Measurements from ENCODE around the gene ACBD5. TPM values are rescaled to one million over a fixed set of nuclear protein-coding genes. Genes with fewer than 3 reads are reported as not detected.
"Not testable (repeated sequence)": the region's sequence is repeated elsewhere in the genome, so short reads cannot be mapped to it uniquely, and the experiment has no call there.

The ACBD5 gene
- total RNA-seq, 2 experiments from 2014 or later, result 20.6 to 24.9 TPM

- ATAC-seq; H3K27me3 Mint-ChIP-seq (ENCODE audit: low read depth); H3K4me3 Mint-ChIP-seq; H3K9me3 Mint-ChIP-seq (ENCODE audit: insufficient read depth); DNase-seq; H3K27ac Mint-ChIP-seq: not testable (repeated sequence)
- Mint-ChIP-seq H3K36me3 (ENCODE audit: low read depth) (peaks cover 16% of the 10 kb centered on the region), H3K4me1 (ENCODE audit: low read depth) (peaks cover 11% of the 10 kb centered on the region)
- ChIA-PET POLR2A (interaction anchor here (0.7 to 1.7 kb wide), 2 partner anchors 83 to 540 kb away, joined by 3 to 6 read pairs; partner anchors contain the start of gene YME1L1), CTCF (interaction anchor here (0.7 to 0.9 kb wide), 2 partner anchors 11 to 13 kb away, joined by 3 to 4 read pairs; no protein-coding TSS in a partner anchor)
Observed at GRCh38 chr10:27236589-27237128, 3.9 kb downstream of the ACBD5 start.

DNA sequence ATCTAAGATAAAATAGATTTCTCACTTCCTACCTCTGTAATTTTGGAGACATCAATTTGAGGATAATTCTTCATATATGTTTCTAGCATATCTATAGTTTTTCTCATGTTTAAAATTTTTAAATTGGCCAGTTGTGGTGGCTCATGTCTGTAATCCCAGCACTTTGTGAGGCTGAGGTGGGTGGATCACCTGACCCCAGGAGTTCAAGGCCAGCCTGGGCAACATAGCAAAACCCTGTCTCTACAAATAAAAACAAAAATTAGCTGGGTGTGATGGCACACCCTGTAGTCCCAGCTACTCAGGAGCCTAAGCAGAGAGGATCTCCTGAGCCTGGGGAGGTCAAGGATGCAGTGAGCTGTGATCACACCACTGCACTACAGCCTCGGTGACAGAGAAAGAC lies 4.9 kb downstream of the ACBD5 start:
- ATAC-seq, result no peak
- ChIA-PET CTCF (interaction anchor here (0.7 to 1.5 kb wide), 3 partner anchors 10 to 17 kb away, joined by 3 to 16 read pairs (median 4); no protein-coding TSS in a partner anchor), POLR2A (interaction anchor here (0.7 to 1.7 kb wide), 2 partner anchors 82 to 539 kb away, joined by 3 to 6 read pairs; partner anchors contain the start of gene YME1L1)
- H3K27me3 Mint-ChIP-seq (ENCODE audit: low read depth), result no peaks in the 10 kb centered on the region
- H3K4me3 Mint-ChIP-seq, result no peak overlapping the region
- no peak overlapping the region for H3K27ac Mint-ChIP-seq
- no peak for DNase-seq
- H3K36me3 Mint-ChIP-seq (ENCODE audit: low read depth), result peaks cover 22% of the 10 kb centered on the region
- no peaks in the 10 kb centered on the region for H3K9me3 Mint-ChIP-seq (ENCODE audit: insufficient read depth)
- peaks cover 7% of the 10 kb centered on the region for H3K4me1 Mint-ChIP-seq (ENCODE audit: low read depth)

DNA sequence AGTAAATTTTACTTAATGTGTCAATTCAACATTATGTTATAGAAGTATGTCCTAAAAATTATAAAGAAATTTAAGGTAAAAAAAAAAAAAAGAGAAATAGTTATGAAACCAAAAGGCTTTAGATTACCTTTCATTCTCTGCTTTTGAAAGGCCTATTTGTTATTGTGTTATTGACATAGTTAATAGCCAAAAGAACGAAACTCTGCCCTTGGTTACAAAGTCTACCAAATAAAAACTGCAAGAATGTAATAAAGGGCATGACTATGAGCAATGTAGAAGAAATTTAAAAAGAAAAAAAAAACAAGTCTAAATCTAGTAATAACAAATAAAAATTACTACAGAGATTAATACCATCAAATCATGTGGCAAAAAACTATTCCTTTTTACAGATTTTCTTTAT lies 10.6 kb downstream of the ACBD5 start:
- H3K36me3 Mint-ChIP-seq (ENCODE audit: low read depth), result peaks cover 30% of the 10 kb centered on the region
- DNase-seq (no peak), ATAC-seq (no peak)
- H3K4me1 Mint-ChIP-seq (ENCODE audit: low read depth), result peaks cover 19% of the 10 kb centered on the region
- no peaks in the 10 kb centered on the region for H3K27me3 Mint-ChIP-seq (ENCODE audit: low read depth)
- POLR2A ChIA-PET, result interaction anchor here (1.8 kb wide), 1 partner anchor 10 kb away, joined by 6 read pairs; no protein-coding TSS in a partner anchor
- no peak overlapping the region for H3K27ac Mint-ChIP-seq
- H3K4me3 Mint-ChIP-seq, result no peak overlapping the region
- no peaks in the 10 kb centered on the region for H3K9me3 Mint-ChIP-seq (ENCODE audit: insufficient read depth)
- CTCF ChIA-PET, result interaction anchor here (0.8 kb wide), 1 partner anchor 55 kb away, joined by 3 read pairs; no protein-coding TSS in a partner anchor

- H3K4me3 Mint-ChIP-seq, result peak overlapping the region; percentile 44
Observed at GRCh38 chr10:27225642-27226257, 14.8 kb downstream of the ACBD5 start.

GRCh38 chr10:27225011-27225590 lies 15.5 kb downstream of the ACBD5 start:
- H3K27me3 Mint-ChIP-seq (ENCODE audit: low read depth), result no peaks in the 10 kb centered on the region
- no peaks in the 10 kb centered on the region for H3K9me3 Mint-ChIP-seq (ENCODE audit: insufficient read depth)
- peaks cover 26% of the 10 kb centered on the region for H3K4me1 Mint-ChIP-seq (ENCODE audit: low read depth)
- H3K36me3 Mint-ChIP-seq (ENCODE audit: low read depth), result peaks cover 30% of the 10 kb centered on the region
- CTCF ChIA-PET, result interaction anchor here (1.0 to 2.8 kb wide), 6 partner anchors 13 to 135 kb away, joined by 3 to 22 read pairs (median 6); partner anchors contain the start of gene ACBD5
- DNase-seq (no peak), ATAC-seq (peak; percentile 20)
- peak overlapping the region; percentile 61 for H3K27ac Mint-ChIP-seq
- POLR2A ChIA-PET, result no interaction called here
- H3K4me3 Mint-ChIP-seq, result no peak overlapping the region

More at GRCh38 chr10:27225642-27226257, 14.8 kb downstream of the ACBD5 start:
- Mint-ChIP-seq H3K27me3 (ENCODE audit: low read depth) (no peaks in the 10 kb centered on the region), H3K9me3 (ENCODE audit: insufficient read depth) (no peaks in the 10 kb centered on the region), H3K36me3 (ENCODE audit: low read depth) (peaks cover 32% of the 10 kb centered on the region), H3K4me1 (ENCODE audit: low read depth) (peaks cover 26% of the 10 kb centered on the region), H3K27ac (peak overlapping the region; percentile 78)
- ATAC-seq (peak; percentile 91), DNase-seq (peak; percentile 59)
- POLR2A ChIA-PET, result interaction anchor here (0.6 kb wide), 1 partner anchor 72 kb away, joined by 4 read pairs; no protein-coding TSS in a partner anchor
- CTCF ChIA-PET, result interaction anchor here (0.5 kb wide), 1 partner anchor 10 kb away, joined by 3 read pairs; no protein-coding TSS in a partner anchor

DNA sequence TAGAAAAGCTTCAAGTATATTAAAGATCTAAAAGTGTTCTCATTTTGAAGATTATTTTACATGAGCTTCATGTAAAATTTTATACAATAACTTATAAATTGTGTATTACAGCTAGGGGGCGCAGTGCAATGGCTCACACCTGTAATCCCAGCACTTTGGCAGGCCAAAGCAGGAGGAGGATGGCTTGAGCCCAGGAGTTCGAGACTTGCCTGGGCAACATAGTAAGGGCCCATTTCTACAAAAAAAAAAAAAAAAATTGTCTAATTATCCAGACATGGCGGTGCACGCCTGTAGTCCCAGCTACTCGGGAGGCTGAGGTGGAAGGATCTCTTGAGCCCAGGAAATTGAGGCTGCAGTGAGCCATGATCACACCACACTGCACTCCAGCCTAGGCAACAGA lies 16.6 kb downstream of the ACBD5 start:
- Mint-ChIP-seq H3K27me3 (ENCODE audit: low read depth) (no peaks in the 10 kb centered on the region), H3K4me1 (ENCODE audit: low read depth) (peaks cover 26% of the 10 kb centered on the region), H3K9me3 (ENCODE audit: insufficient read depth) (no peaks in the 10 kb centered on the region), H3K27ac (peak overlapping the region; percentile 52), H3K36me3 (ENCODE audit: low read depth) (peaks cover 32% of the 10 kb centered on the region), H3K4me3 (no peak overlapping the region)
- POLR2A ChIA-PET, result interaction anchor here (1.0 kb wide), 2 partner anchors 16 to 34 kb away, joined by 4 to 6 read pairs; no protein-coding TSS in a partner anchor
- CTCF ChIA-PET, result interaction anchor here (0.6 to 2.8 kb wide), 25 partner anchors 11 to 161 kb away, joined by 3 to 22 read pairs (median 4); partner anchors contain the start of genes ACBD5, MASTL and YME1L1
- peak; percentile 51 for DNase-seq
- no peak for ATAC-seq

DNA sequence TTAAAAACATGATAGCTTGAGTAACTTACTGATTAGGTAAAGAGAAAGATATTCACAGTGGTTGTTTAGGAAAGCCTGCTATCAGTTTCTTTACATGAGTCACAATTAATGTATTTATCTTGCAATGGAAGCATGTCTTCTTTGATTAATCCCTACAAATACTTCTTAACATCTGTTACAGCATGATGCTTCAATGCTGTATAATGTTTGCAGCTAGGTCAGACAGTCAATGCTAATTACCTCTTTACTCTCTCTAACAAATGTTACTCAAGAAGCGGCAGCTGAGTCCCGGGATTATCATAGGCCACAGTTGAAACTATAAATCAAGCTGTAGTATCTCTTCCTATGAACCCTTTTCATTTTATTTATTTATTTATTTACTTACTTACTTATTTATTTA lies 33.2 kb downstream of the ACBD5 start:
- Mint-ChIP-seq H3K9me3 (ENCODE audit: insufficient read depth) (no peaks in the 10 kb centered on the region), H3K27ac (no peak overlapping the region), H3K4me1 (ENCODE audit: low read depth) (no peaks in the 10 kb centered on the region), H3K4me3 (no peak overlapping the region), H3K27me3 (ENCODE audit: low read depth) (no peaks in the 10 kb centered on the region), H3K36me3 (ENCODE audit: low read depth) (peaks cover 39% of the 10 kb centered on the region)
- DNase-seq, result no peak
- ChIA-PET POLR2A (no interaction called here), CTCF (no interaction called here)
- no peak for ATAC-seq

DNA sequence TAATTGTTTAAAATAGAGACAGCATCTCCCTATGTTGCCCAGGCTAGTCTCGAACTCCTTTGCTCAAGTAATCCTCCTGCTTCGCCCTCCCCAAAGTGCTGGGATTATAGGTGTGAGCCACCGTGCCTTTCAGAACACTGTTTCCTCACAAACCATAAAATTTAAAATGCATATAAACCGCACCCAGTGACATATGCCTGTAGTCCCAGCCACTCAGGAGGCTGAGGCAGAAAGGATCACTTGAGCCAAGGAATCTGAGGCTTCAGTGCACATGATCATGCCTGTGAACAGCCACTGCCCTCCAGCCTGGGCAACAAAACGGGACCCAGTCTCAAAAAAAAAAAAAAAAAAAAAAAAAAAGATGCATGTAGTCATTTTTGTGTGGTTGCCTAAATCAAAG lies 36.8 kb downstream of the ACBD5 start:
- peaks cover 28% of the 10 kb centered on the region for H3K36me3 Mint-ChIP-seq (ENCODE audit: low read depth)
- ATAC-seq, result no peak
- no peaks in the 10 kb centered on the region for H3K4me1 Mint-ChIP-seq (ENCODE audit: low read depth)

GRCh38 chr10:27197980-27198620 lies 42.5 kb downstream of the ACBD5 start:
- peaks cover 16% of the 10 kb centered on the region for H3K36me3 Mint-ChIP-seq (ENCODE audit: low read depth)
- no peaks in the 10 kb centered on the region for H3K27me3 Mint-ChIP-seq (ENCODE audit: low read depth)
- DNase-seq (no peak), ATAC-seq (no peak)
- ChIA-PET POLR2A (interaction anchor here (1.1 kb wide), 1 partner anchor 45 kb away, joined by 3 read pairs; no protein-coding TSS in a partner anchor), CTCF (no interaction called here)
- H3K4me3 Mint-ChIP-seq, result no peak overlapping the region
- H3K4me1 Mint-ChIP-seq (ENCODE audit: low read depth), result no peaks in the 10 kb centered on the region
- no peaks in the 10 kb centered on the region for H3K9me3 Mint-ChIP-seq (ENCODE audit: insufficient read depth)
- no peak overlapping the region for H3K27ac Mint-ChIP-seq

More for the DNA sequence above, 36.8 kb downstream of the ACBD5 start:
- no peak overlapping the region for H3K27ac Mint-ChIP-seq
- DNase-seq, result no peak
- ChIA-PET CTCF (interaction anchor here (0.9 kb wide), 1 partner anchor 20 kb away, joined by 3 read pairs; no protein-coding TSS in a partner anchor), POLR2A (no interaction called here)
- no peaks in the 10 kb centered on the region for H3K27me3 Mint-ChIP-seq (ENCODE audit: low read depth)
- no peaks in the 10 kb centered on the region for H3K9me3 Mint-ChIP-seq (ENCODE audit: insufficient read depth)
- no peak overlapping the region for H3K4me3 Mint-ChIP-seq

DNA sequence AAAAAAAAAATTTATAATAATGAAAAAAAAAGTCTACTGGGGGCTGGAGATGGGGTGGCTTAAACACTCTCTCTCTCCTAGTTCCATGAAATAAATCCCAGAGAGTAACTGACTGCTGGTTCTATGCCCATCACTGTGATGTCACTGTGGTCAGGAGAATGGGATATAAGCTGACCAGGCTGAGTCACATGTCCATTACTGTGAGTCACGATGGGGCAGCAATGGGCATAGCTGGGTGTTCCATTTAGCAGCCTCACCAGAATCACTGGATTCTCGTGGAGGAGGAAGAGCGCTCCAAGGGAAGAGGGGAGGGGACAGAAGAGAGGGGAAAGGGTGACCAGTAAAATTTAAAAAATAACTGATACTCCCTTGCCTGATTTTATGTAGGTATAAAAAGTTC lies 48.3 kb downstream of the ACBD5 start:
- no peaks in the 10 kb centered on the region for H3K9me3 Mint-ChIP-seq (ENCODE audit: insufficient read depth)
- ChIA-PET CTCF (no interaction called here), POLR2A (no interaction called here)
- H3K36me3 Mint-ChIP-seq (ENCODE audit: low read depth), result peaks cover 9% of the 10 kb centered on the region
- no peak overlapping the region for H3K4me3 Mint-ChIP-seq
- no peak overlapping the region for H3K27ac Mint-ChIP-seq
- ATAC-seq, result no peak
- H3K27me3 Mint-ChIP-seq (ENCODE audit: low read depth), result no peaks in the 10 kb centered on the region
- DNase-seq, result no peak
- H3K4me1 Mint-ChIP-seq (ENCODE audit: low read depth), result no peaks in the 10 kb centered on the region

DNA sequence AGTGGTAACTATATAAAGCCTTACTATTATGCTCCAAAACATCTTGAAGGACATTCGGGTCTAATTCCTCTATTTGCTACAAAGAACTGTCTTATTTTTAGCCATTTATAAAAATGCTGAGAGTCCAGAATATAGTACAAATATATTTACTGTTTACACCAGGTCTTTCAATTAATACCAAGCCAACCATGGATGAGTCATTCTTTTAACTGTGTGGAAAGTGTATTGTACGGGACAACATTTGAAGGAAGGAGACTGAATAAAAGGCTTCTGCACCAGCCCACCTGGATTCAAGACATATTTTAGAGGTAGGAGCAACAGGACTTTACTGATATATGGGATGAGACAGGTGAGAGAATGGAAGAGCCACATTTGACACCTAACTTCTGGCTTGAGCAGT lies 50.1 kb downstream of the ACBD5 start:
- Mint-ChIP-seq H3K27me3 (ENCODE audit: low read depth) (no peaks in the 10 kb centered on the region), H3K4me3 (no peak overlapping the region), H3K36me3 (ENCODE audit: low read depth) (peaks cover 10% of the 10 kb centered on the region), H3K9me3 (ENCODE audit: insufficient read depth) (no peaks in the 10 kb centered on the region), H3K4me1 (ENCODE audit: low read depth) (no peaks in the 10 kb centered on the region), H3K27ac (no peak overlapping the region)
- ChIA-PET CTCF (no interaction called here), POLR2A (no interaction called here)
- ATAC-seq (no peak), DNase-seq (no peak)

Data from activated CD8-positive, alpha-beta T cell treated with anti-CD3 and anti-CD28 coated beads, Interleukin-2, amount 10 ng/mL, durations not matched to agents 7 days and 5 days (primary cell).